HG03378 (cell line): ENCODE data around the gene PTDSS2.
"Not testable (repeated sequence)": the region's sequence is repeated elsewhere in the genome, so short reads cannot be mapped to it uniquely, and the experiment has no call there.

Experiments
- ATAC-seq: cut with Tn5 transposase; IDR thresholded peaks from one replicate; pipeline ENCODE4 v1.9.1; 2021; ENCODE audit warnings: mild to moderate bottlenecking, moderate library complexity; ENCODE audit not compliant: unreplicated experiment

Gene PTDSS2

GRCh38 chr11:429931-430456 is 20.1 kb upstream of the PTDSS2 start:
- no peak for ATAC-seq

- ATAC-seq = no peak
Observed at GRCh38 chr11:431921-432320, 18.2 kb upstream of the PTDSS2 start.

DNA sequence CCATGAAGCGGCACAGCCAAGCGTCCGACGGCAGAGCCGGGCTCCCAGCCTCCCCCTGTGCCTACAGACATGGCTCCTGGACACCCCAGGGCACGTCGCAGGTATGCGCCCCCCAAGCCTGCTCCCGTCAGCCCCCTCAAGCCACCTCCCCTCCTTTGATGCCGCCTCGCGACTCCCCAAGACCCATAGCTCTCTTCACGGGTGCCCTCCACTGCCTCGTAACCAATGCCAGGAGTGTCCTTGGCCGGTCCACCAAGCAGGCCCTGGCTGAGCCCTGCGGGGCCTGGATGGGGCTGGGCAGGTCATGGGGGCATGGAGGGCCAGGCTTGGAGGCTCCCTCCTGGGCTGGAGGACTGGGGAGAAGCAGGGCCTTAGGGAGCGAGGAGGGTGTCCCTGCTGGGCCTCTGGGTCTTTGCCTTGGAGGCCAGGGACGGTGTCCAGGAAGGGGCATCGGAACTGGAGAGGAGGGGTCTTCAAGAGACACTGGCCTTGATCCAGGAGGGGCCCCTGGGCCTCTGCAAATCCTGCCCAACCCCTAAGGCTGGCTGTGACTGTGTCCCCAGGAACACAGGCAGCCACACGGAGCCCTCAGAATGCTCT is 17.5 kb upstream of the PTDSS2 start:
- ATAC-seq = no peak

- no peak for ATAC-seq
Observed at GRCh38 chr11:433111-433510, 17.0 kb upstream of the PTDSS2 start.

DNA sequence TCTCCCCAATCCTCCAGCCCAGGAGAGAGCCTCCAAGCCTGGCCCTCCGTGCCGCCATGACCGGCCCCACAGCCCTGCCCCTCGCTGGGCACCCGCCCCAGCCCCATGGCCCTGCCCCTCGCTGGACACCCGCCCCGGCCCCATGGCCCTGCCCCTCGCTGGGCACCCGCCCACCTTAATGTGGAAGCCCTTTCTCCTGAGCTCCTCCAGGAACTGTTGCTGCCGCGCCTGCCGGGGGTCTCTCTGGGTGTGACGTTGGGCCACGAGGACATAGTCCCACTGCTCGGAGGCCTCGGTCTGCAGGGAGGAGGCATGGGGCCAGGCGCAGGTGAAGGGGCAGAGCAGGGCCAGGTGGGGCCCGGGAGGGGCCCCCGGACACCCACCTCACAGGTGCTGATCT is 16.4 kb upstream of the PTDSS2 start:
- ATAC-seq = no peak

- ATAC-seq = no peak
Observed at GRCh38 chr11:434496-434895, 15.6 kb upstream of the PTDSS2 start.

DNA sequence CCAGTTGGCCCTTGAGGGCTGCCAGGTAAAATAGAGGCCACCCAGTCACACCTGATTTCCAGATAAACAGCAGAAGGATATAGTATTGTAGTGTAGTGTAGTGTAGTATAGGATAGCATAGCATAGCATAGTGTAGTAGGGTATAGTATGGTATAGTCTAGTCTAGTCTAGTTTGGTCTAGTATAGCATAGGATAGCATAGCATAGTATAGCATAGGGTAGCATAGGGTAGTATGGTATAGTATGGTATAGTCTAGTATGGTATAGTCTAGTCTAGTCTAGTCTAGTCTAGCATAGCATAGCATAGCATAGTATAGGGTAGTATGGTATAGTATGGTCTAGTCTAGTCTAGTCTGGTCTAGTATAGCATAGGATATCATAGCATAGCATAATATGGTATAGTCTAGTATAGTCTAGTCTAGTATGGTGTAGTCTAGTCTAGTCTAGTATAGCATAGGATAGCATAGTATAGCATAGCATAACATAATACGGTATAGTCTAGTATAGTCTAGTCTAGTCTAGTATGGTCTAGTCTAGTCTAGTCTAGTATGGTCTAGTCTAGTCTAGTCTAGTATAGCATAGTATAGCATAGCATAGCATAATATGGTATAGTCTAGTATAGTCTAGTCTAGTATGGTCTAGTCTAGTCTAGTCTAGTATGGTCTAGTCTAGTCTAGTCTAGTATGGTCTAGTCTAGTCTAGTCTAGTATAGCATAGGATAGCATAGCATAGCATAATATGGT is 14.9 kb upstream of the PTDSS2 start:
- ATAC-seq = not testable (repeated sequence)

DNA sequence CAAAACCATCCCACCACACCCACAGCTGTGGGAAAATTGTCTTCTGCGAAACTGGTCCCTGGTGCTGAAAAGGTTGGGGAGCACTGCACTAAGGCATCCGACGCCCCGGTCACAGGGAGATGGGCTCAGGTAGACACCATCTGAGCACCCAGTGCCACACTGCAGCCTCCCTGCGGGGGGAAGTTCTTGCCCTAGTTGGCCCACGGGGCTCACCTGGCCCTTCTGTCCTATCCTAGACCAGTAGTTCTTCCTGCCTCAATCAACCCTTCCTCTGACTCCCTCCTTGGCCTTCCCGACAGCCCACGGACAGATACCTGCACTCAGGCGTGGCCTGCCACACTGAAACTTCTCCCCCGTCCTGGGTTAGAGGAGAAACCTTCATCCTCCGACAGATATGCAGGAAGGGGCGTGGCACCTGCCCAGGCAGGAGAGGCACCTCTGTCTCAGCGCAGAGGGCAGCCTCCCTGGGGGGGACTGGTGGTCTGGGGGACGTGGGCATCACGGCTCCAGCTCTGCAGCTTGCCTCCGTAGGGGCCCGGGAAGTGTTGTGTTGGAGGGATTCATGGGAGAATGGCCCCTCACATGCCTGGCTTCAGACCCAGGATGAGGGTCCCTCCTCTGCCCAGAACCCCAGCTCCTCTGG is 12.7 kb upstream of the PTDSS2 start:
- no peak for ATAC-seq

GRCh38 chr11:438101-438844 is 11.8 kb upstream of the PTDSS2 start:
- no peak for ATAC-seq

DNA sequence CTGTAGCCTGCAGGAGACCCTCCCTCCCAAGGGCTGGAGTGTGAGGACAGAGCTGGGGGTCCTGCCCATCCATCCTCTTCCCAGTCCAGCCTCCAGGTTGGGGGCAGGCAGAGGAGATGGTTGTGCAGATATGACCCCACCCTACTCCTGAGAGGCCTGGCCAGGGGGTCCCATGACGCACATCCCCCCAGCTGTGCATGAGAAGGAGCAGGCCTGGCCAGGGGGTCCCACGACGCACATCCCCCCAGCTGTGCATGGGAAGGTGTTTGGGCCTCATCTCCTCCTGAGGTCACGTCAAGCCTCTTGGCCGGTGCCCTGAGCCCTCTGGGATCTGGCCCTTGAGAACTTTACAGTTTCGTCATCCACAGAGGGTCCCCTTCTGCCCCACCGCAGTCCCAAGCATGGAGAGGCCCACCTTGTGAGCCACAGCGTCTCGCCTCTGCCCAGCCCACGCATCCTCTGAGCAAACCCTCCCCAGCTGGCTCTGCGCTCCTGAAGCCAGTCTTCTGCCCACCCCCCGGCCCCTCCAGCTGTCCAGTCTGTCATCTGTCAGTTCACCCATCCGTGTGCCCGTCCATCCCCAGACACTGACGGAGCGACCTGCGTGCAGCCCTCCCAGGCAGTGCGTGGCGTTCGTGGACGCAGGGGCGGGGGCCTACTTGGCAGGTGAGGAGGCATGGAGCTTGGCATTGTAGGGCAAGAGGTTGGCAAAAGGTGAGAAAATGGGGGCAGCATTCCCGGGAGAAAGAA is 10.6 kb upstream of the PTDSS2 start:
- no peak for ATAC-seq

DNA sequence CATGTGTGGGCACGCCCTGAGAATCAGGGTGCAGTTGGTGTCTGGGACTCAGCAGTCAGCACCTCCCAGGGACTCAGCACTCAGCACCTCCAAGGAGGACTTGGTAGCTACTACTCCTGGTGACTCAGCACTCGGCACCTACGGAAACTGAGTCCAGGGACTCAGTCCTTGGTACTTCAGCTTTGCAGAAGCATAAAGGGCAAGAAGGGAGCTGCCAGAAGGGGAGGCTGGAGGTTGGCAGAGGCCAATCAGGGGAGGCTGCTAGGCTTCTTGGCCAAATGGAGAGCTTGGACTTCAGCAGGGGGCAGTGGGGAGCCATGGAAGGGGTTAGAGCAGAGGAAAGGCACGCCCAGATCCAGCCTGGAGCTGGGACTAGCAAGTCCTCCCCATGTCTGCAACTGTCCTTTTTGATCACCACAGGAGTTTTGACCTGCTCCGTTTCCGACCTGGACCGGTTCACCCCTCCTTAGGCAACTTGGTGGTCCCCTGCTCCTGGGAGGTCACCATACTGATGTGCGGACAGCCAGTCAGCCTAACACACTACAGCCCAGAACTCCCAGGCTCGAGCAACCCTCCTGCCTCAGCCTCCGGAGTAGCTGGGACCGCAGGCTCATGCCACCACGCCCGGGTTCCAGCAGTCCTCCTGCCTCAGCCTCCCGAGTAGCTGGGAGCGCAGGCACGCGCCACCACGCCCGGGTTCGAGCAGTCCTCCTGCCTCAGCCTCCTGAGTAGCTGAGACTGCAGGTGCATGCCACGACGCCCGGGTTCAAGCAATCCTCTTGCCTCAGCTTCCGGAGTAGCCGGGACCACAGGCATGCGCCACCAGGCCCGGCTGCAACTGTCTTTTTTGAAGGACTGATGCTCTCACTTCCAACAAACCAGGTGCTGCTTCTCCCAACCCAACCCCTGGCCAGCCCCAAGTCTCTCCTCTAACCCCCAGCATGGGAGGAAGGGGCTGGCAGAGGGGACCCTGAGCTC is 9.7 kb upstream of the PTDSS2 start:
- ATAC-seq = no peak

DNA sequence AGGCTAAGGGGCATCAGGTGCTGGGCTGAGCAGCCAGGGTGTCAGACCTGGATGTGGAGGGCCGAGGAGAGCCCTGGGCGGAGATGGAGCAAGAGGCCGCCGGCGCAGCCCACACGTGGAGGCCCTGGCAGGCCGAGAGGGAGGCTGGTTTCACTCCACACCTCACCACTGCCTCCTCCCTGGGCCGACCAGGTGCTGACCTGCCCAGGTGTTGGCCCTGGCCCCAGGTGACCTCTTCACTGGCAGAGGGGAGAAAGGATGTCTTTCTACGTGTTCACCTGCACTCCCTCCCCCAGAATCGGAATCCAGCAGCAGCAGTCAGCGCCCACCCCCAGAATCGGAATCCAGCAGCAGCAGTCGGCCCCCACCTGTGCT is 9.0 kb upstream of the PTDSS2 start:
- ATAC-seq = no peak

GRCh38 chr11:441418-442274 is 8.4 kb upstream of the PTDSS2 start, which contains the start of gene ANO9:
ANO9 (minus strand) TSS chr11:442011; CDS start chr11:441926, 85 bp downstream.
- no peak for ATAC-seq

GRCh38 chr11:442611-443081 is 7.4 kb upstream of the PTDSS2 start:
- ATAC-seq = no peak

DNA sequence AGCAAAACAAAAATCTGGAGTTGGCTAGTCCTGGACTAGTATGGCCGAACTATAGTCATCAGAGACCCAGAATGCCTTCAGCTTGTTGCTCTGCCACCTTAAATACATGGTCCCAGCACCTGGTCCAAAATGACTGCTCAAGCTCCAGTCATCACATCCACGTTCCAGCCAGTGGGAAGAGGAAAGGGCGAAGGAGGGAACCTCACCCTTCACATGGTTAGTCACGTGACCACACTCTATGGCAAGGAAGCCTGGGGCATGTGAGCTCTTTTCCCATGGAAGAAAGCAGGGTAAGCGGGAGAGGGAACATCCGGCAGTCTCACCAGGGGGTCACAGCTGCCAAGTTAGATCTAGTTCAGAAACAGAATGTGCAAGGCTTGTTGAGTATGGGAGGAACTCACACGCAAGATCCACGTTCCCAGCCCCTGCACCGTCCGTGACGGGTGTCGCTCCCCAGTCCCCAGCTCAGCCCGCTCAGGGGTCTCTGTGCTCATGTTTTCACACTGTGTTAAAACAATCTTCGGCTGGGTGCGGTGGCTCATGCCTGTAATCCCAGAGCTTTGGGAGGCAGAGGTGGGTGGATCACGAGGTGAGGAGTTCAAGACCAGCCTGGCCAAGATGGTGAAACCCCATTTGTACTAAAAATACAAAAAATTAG is 6.4 kb upstream of the PTDSS2 start:
- ATAC-seq = no peak

GRCh38 chr11:444396-445144 is 5.5 kb upstream of the PTDSS2 start:
- no peak for ATAC-seq
